GM12891 (cell line): ENCODE results near the gene COG5. TPM values are rescaled to one million over a fixed set of nuclear protein-coding genes. Genes with fewer than 3 reads are reported as not detected.

Experiments
- DNase-seq: peaks from one replicate; pipeline ENCODE4 v3.0.0; 2011; ENCODE audit warnings: low spot score; ENCODE audit not compliant: insufficient read length
- FAIRE-seq: peaks from 2 replicates; lab custom pipeline; 2011; peaks lifted over from hg19 to GRCh38; lab: Jason Lieb, UNC
- PAX5 ChIP-seq: IDR thresholded peaks from 2 replicates; pipeline ENCODE4 v1.6.1; 2011; ENCODE audit warnings: low read length, moderate library complexity, mild to moderate bottlenecking; ENCODE audit not compliant: insufficient read depth, severe bottlenecking
- POLR2A ChIP-seq: IDR thresholded peaks from 2 replicates; pipeline ENCODE4 v1.6.1; 2011; ENCODE audit warnings: low read depth, low read length, control low read depth
- POLR2AphosphoS5 ChIP-seq: IDR thresholded peaks from 2 replicates; pipeline ENCODE4 v1.6.1; 2011; ENCODE audit warnings: low read depth, low read length, control low read depth
- POU2F2 ChIP-seq: IDR thresholded peaks from 2 replicates; pipeline ENCODE4 v1.6.1; 2011; ENCODE audit warnings: low read depth, mild to moderate bottlenecking, control low read depth, low read length, moderate library complexity
- SPI1 ChIP-seq: IDR thresholded peaks from 2 replicates; pipeline ENCODE4 v1.6.1; 2011; ENCODE audit warnings: low read depth, low read length, control low read depth
- TAF1 ChIP-seq: IDR thresholded peaks from 2 replicates; pipeline ENCODE4 v1.6.1; 2011; ENCODE audit warnings: low read depth, low read length, control low read depth
- polyA plus RNA-seq: library from polyadenylated mRNA; unstranded; fragments of >200 nt; gene quantifications from one replicate; pipeline ENCODE4 v1.2.1, GENCODE V29; 2012; ENCODE audit warnings: low read depth, missing spikeins, inconsistent platforms; ENCODE audit not compliant: missing spikeins

COG5 gene
- polyA plus RNA-seq: 8.4 TPM

DNA sequence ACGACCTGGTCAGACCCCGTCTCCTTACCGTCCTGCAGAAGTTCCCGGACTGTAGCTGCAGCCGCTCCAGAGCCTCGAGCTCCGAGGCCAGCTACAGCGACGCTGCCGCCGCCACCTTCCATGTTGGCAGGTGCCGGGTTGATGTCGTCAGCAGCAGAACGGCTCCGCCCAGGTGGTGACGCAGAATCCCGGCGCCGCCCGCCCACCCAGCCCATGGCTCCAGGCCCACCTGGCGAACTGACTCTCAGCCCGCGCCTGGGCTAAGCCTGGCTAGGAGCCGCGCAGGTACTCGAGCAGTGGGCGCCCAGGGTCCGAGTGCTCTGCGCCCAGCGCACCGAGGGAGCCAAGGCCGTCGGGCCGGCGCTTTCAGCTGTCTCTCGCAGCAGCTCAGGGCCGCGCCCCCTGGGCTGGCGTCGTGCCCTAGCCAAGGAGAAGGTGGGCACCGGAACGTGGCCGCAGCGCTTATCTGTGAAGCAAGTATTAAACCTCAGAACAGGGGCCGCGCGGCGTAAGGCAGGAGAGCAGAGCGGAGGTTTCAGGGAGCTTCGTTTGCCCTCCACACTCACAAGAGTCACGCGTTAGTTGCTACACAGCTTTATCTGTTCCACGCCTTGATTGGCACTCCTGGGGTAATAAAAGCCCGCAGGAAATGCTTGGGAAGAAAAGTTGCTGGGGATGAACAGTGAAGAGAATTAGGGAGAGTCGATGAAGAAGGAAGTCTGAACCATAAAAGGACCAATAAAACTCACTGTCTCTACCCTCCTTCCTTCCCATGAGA lies at the start of gene COG5, which contains the start of gene DUS4L:
COG5 (minus strand) TSS at position 146 of the 778 bp plus-strand sequence; CDS start at position 122, 24 bp downstream.
DUS4L (plus strand) TSS at position 197 of the 778 bp plus-strand sequence. CDS start 3,100 bp downstream, outside the sequence.
- peak; percentile 92 for FAIRE-seq
- peak; percentile 77 for DNase-seq
- TF ChIP-seq PAX5: no peak
- peak; percentile 66 for TF ChIP-seq POU2F2
- peak; percentile 79; the same call in 1 of the 2 replicates for TF ChIP-seq TAF1
- TF ChIP-seq POLR2A: peak; percentile 90
- peak; percentile 74 for TF ChIP-seq POLR2AphosphoS5
- no peak for TF ChIP-seq SPI1

DNA sequence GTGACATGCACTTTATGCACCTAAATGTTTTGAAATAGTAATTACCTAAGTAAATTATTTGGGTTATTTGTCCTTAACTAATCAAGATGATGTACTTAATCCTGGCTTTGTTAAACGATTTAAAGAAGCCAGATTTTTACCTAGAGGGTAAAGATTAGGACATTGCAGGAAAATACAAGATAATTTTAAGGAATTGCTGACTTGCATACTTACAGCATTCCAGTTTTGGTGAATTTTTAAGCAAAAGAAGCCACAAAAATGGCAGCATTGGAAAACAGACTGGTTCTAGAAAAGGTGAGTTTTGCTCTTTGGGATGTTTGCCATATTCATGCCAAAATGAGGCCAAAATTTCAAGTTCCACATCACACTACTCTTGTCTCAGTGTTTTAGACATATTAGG lies 49.7 kb upstream of the COG5 start:
- FAIRE-seq: no peak
- DNase-seq: no peak
- TF ChIP-seq TAF1: no peak
- TF ChIP-seq PAX5: no peak
- TF ChIP-seq POLR2AphosphoS5: no peak
- TF ChIP-seq POU2F2: no peak
- no peak for TF ChIP-seq POLR2A
- no peak for TF ChIP-seq SPI1

DNA sequence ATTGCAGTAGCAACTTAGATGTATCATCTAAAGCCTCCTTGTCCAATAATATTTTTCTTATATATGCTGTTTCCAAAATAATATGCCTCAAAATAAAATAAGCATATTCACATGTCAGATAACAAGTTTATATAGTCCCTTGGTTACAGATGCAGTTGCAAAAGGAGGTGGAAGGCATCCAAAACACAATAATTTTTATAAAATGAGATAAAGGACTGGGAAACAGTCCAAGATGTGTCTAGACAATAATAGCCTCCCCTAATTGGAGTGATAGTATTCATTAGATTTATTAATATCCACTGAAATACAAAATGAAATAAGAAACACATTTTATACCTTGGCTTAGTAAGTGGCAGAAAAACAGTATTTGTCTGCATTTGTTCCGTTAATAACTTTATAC lies 46.6 kb upstream of the COG5 start:
- FAIRE-seq: no peak
- no peak for DNase-seq
- TF ChIP-seq SPI1 (no peak), POLR2AphosphoS5 (no peak), POU2F2 (no peak), POLR2A (no peak), TAF1 (no peak), PAX5 (no peak)

DNA sequence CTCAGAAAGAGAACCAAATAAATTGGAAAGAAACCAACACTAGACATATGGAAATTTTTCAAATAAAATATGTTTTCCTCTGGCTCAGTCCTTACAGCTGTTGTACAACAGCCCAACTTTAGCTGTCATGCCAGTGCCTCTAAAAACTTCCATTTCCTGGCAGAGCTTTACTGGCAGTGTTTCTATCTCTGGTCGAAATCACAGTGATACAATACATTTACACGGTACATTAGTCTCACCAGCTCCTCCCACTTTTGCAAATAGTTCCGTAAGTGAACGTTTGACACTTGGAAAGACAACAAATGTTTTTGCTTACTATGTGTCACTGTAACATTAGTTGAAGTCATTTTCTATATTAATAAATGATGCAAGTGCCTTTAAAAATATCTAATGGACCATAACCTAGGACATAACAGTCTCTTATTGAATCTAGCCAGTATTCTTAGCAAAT lies 46.1 kb upstream of the COG5 start:
- DNase-seq: no peak

DNA sequence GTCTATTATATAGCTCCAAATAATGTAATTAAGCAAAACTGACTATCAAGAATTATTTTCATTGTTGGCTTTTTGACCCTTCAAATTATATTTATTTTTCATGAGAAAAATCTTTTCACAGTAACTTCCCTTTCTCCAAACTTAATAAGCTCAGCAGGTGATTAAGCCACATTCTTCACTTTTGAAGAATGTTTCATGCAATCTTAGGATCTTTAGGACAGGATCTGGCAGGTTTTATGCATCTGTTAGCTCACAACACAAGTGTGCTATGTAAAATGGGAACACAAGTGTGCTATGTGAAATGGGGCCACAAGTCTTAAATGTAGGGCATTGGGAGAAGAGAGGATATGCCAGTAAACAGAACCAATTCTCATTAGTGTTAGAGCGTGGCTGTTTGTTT lies 42.6 kb upstream of the COG5 start:
- no peak for TF ChIP-seq PAX5
- no peak for TF ChIP-seq SPI1
- TF ChIP-seq TAF1: no peak
- TF ChIP-seq POLR2AphosphoS5: no peak
- TF ChIP-seq POLR2A: no peak
- no peak for TF ChIP-seq POU2F2
- FAIRE-seq (no peak), DNase-seq (no peak)

More for the DNA sequence above, 46.1 kb upstream of the COG5 start:
- TF ChIP-seq TAF1 (no peak), SPI1 (no peak), POLR2AphosphoS5 (no peak), PAX5 (no peak), POU2F2 (no peak), POLR2A (no peak)
- FAIRE-seq: no peak

DNA sequence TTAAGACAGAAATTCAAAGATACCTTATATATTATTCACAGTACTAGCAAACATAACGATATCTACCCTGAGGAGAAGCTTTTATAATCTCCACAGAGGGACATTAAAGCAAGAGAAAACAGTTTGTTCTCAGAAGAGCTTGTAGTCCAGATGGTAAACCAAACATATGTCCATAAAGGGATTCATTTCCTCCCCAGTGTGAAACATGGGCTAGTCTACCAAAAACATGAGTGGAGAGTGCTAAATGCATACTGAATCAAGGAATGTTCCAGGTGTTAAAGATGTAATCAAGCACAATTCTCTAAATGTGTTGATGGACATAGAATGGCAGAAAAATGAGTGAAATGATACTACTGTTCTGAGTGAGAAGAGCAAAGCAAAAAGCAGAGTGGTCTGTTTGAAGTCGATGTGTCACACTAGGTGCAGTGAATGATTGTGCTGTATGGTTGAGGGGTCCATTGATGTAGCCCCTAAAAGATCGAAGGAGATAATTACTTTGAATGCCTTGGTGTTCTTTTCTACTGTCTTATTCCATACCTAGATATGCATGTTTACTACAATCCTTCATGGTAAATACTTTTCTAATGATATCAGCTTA lies 41.6 kb upstream of the COG5 start:
- TF ChIP-seq POLR2AphosphoS5 (no peak), POLR2A (no peak), SPI1 (no peak), PAX5 (no peak), POU2F2 (no peak), TAF1 (no peak)
- FAIRE-seq (no peak), DNase-seq (no peak)

DNA sequence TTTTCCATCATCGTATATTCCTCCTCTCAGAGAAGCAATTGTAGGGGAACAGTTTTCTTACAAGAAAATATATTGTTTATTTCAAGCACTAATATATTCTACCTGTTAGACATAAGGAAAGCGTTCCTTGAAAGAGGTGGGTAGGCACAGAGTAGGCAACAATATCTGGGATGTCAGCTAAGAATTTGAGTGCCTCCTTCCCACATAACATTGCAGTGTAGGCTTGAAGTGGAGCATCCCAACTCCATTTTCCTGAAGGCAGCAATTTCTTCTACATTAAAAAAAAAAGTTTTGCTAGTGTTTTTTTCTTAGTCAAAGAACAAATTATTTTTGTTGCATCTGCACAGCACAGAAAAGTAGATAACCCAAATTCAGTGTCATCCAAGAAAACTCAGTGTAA lies 37.1 kb upstream of the COG5 start:
- FAIRE-seq: no peak
- TF ChIP-seq SPI1: no peak
- no peak for TF ChIP-seq POLR2AphosphoS5
- no peak for TF ChIP-seq POU2F2
- TF ChIP-seq POLR2A: no peak
- TF ChIP-seq PAX5: no peak
- no peak for TF ChIP-seq TAF1
- no peak for DNase-seq

DNA sequence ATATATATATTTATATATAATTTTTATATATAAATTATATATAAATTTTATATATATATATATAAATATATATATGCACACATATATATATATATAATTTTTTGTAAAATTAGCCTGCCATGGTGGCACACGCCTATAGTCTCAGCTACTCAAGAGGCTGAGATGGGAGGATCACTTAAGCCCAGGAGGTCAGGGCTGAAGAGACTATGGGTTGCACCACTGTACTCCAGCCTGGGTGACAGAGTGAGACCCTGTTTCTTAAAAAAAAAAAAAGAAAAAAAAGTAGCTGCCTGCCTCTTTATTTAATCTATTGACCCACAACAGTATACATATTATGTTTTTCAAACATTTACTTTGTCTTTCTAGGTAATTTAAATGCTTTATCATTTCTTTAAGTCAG lies 35.5 kb upstream of the COG5 start:
- FAIRE-seq: no peak
- no peak for DNase-seq
- no peak for TF ChIP-seq POLR2A
- TF ChIP-seq POLR2AphosphoS5: no peak
- no peak for TF ChIP-seq TAF1
- TF ChIP-seq PAX5: no peak
- no peak for TF ChIP-seq SPI1
- TF ChIP-seq POU2F2: no peak

DNA sequence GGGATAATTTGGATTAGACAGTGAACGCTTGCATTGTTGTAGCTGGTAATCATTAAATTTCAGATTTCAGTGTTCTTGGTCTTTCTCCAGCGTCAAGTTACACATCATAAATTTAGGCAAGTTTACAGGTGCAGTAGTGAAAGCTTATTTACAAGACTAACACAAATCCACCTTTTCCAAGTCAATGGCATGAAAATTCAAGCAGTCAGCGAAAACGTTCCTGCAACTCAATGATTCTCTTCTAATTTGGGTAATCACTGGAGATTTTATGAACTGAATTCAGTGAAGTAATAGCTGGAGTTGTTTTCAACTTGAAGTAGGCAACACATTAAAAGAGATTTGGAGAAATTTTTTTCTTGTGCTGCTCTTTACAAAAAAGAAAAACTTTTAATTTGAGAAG lies 34.2 kb upstream of the COG5 start:
- DNase-seq (no peak), FAIRE-seq (no peak)
- TF ChIP-seq SPI1 (no peak), POLR2A (no peak), POU2F2 (no peak), TAF1 (no peak), PAX5 (no peak), POLR2AphosphoS5 (no peak)

DNA sequence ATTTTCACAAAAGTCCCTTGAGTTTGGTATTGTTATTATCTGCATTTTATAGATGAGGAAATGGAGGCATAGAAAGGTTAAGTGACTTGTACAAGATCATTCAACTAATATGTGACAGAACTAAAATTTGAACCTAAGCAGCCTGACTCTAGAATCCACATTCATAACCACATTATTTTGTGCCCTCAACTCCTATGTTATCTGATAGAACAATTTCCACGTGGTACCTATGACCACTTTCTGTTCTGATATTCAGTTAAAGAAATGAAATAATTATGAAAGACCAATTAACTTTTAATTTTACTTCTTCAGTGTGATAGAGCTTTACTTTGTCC lies 33.8 kb upstream of the COG5 start:
- no peak for DNase-seq
- FAIRE-seq: no peak
- TF ChIP-seq TAF1 (no peak), SPI1 (no peak), POLR2A (no peak), PAX5 (no peak), POU2F2 (no peak), POLR2AphosphoS5 (no peak)
